NCI-H2171 (cell line): Measurements from ENCODE around the gene ZNF273.
A peak's percentile ranks its signal among the peaks of the same experiment; 100 is the strongest.
"Not testable (repeated sequence)": the region's sequence is repeated elsewhere in the genome, so short reads cannot be mapped to it uniquely, and the experiment has no call there.

Experiments
- DNase-seq: peaks from one replicate; lab custom pipeline; 2025; lab: John Stamatoyannopoulos, UW

Gene ZNF273

GRCh38 chr7:64944667-64945502 is 41.8 kb downstream of the ZNF273 start:
- DNase-seq, result not testable (repeated sequence)

- DNase-seq, result no peak
Measured at GRCh38 chr7:64945503-64946175, 42.6 kb downstream of the ZNF273 start.

GRCh38 chr7:64946772-64947171 is 43.7 kb downstream of the ZNF273 start:
- no peak for DNase-seq

- no peak for DNase-seq
Measured at GRCh38 chr7:64947252-64948000, 44.4 kb downstream of the ZNF273 start.

- not testable (repeated sequence) for DNase-seq
Measured at GRCh38 chr7:64948774-64949173, 45.7 kb downstream of the ZNF273 start.

GRCh38 chr7:64950673-64951072 is 47.6 kb downstream of the ZNF273 start:
- DNase-seq, result not testable (repeated sequence)

- no peak for DNase-seq
Measured at GRCh38 chr7:64951250-64951848, 48.3 kb downstream of the ZNF273 start.

GRCh38 chr7:64959072-64959747 is 56.1 kb downstream of the ZNF273 start:
- peak; percentile 84 for DNase-seq

- DNase-seq, result no peak
Measured at GRCh38 chr7:64965594-64965993, 62.5 kb downstream of the ZNF273 start.

GRCh38 chr7:64978497-64979203 is 75.6 kb downstream of the ZNF273 start:
- DNase-seq, result no peak
